ENCODE measurements around the gene MACROD2.
"Not testable (repeated sequence)": the region's sequence is repeated elsewhere in the genome, so short reads cannot be mapped to it uniquely, and the experiment has no call there.

The MACROD2 gene

DNA sequence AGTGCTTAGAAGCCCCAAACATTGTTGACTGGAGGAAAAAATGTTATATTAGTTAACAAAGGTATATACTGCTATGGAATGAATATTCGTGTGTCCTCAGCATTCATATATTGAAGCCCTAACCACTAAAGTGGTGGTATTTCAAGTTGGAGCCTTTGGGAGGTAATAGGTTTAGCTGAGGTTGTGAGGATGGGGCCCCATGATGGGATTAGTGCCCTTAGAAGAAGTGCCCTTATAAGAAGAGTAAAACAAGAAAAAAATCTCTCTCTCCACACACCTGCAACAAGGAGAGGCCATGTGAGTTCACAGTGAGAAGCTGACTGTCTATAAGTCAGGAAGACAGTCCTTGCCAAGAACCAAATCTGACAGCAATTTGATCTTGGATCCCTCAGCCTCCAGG lies 1103.8 kb downstream of the MACROD2 start:
- DNase-seq (ENCODE audit: low read depth in 2 of 2) = no peak

DNA sequence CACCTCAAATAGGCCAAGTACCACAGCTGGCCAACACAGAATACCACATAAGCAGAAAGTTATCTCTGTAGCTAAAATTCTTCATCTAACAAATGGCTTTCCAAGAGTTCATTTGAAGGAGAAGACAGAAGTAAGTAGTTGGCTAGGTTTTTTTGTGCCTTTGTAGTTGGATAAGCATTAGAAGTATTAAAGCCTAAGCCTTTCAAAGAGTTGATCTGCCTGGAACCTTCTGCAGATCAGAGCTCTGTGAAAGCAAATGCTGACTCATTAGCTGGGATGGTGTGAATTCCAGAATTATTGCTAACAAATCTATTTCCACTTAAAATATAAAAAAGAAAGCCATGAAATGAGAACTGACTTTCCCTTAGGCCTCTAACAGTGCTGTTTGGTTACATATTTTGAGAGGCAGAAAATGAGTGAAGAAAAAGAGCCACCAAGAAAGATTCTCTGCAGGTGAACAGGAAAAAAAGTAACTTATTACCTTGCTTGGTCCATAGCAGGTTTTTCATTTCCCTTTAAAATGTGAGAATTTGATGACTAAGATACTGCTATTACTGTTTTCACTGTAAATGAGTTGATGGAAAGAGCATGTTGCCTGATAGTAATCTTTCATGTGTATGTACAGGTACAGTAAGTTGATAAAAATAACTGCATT lies 1105.3 kb downstream of the MACROD2 start:
- peak in 1 of 2 experiments; percentile 10 for DNase-seq (ENCODE audit: low read depth in 2 of 2)

DNA sequence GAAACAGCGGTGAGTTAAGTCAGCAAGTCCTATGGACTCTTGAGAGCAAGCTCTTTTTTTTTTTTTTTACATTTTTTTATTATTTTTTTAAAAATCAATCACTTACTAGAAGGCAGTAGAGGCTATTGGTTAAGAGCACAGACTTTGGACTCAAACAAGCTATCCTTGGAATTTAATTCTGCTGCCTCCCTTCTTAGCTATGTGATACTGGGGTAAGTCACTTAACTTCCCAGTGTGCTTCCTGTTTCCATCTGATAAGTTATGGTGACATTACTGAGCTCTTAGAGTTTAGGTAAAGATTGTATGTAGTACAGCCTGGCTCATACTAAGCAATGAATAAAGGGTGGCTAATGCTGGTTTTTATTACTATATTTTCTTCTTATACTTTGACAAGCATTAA lies 1112.6 kb downstream of the MACROD2 start:
- no peak for DNase-seq (ENCODE audit: low read depth in 2 of 2)

DNA sequence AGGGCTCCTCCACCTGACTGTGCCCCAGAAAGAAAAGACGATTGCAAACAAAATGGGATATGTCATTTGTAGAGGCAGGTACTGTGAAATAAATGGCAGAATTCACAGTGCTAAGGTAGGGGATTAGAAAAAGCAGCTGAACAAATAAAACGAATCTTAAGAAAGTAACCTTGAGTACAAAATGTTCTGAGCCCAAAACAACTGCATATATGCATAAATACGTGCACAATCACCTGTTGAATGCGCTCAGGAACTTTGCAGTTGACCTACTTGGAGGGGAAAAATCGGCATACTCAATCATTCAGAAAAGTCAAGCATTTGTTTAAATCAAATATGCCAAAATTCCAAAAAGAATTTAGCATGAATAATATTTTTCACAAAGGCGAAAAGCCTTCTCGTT lies 1114.2 kb downstream of the MACROD2 start:
- DNase-seq (ENCODE audit: low read depth in 2 of 2) = no peak

DNA sequence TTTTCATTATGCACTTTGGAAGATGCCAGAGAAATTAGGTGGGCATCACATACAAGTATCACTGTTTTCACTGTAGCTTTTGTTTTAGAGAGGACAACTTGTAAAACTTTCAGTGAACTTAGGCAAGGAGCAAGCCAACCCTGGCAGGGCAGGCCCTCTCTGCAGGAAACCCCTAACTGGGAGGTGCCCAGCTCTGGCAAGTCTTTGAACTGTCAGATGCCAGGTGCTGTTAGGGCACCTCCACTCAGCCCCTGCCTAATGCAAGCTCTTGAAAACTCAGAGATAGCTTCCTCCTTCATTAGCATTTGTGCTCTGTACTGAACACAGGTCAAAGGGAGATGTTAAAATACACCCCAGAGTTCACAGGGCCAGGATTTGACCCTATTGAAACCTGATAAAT lies 1116.3 kb downstream of the MACROD2 start:
- no peak for DNase-seq (ENCODE audit: low read depth in 2 of 2)

DNA sequence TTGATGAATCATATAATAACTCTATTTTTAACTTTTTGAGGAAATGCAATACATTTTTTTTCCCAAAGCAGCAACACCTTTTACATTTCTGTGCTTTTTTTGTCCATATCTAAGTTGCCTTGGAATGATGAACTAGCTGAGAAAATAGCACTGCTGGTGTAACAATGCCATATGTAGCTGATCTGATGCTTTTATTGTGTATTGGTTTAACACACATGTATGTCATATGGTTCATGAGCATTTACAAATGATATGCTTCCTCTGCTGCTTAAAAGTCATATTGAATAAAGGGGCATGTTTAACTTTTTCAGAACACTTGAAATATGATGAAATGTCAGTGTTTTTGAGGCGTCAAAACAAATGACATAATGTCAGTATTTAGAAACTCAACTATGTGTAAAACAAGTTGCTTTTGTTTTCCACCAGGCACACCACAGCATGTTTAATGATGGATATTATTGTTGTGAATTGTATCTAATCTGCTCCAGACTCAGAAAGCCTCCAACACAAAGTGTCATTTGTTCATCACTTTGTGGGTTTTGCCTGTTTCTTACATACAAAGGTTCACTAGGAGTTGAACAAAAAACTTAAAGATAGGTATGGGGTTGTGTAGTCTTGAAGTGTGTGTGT lies 1117.9 kb downstream of the MACROD2 start:
- DNase-seq (ENCODE audit: low read depth in 2 of 2) = peak; percentile 27 to 29

DNA sequence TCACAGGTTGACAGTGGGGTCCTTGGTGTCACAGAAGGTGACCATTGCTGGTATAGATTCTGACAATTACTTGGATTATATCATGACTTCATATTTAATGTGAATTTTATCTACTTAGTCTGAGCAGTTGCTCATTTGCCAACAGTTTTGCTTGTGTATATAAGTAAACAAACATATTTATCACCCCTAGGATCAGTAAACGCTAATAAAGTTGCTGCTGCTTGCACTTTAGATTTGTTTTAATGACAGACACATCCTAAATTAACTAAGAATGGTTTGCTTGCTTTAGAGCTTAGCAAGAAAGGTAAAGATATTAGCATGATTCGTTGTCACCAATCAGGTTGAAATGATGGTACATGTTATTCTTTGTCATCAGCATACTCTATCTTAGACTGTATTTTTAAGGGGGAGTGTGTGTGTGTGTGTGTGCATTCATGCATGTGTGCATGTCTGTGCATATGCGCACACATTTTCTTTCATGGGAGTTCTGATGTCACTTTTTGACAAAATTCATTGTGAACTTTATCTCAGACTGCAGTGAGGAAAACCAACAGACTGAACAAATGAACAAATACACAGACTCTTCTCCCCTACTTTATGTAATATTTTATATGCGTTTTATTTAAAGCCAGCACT lies 1124.7 kb downstream of the MACROD2 start:
- no peak for DNase-seq (ENCODE audit: low read depth in 2 of 2)

DNA sequence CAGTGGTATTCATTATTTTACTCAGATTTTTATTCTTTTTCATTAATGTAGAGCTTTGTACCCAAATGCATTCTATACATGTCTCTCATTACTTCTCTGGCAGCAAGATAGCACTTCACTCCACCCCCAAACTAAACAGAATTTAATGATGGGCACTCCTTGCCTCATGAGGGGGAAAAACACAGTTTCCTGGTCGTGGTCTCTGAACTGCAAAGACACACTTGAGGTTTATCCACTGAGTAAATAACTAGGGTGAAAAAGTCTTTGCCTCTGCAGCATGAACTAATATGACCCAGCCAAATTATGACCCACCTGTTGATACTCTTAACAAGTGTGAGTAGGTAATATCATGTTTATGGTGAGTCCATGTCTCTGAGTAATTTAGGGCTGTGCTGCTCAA lies 1127.3 kb downstream of the MACROD2 start:
- no peak for DNase-seq (ENCODE audit: low read depth in 2 of 2)

DNA sequence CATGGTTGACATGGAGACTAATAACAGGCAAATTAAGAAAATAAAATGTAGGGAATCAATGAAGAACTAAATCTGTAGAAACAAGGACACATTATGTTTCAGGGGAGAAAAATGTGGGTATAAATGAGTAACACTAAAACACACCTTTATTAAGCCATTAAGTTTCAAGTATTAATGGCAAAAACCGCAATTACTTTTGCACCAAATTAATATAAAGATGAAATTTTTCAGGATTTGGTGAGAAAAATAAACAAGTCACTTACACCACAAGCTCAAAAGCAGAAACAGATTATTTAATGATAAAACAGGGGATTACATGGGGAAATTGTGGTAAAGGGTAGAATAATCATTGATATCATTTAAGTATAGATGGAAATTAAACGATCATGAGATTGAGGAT lies 1135.9 kb downstream of the MACROD2 start:
- no peak for DNase-seq (ENCODE audit: low read depth in 2 of 2)

DNA sequence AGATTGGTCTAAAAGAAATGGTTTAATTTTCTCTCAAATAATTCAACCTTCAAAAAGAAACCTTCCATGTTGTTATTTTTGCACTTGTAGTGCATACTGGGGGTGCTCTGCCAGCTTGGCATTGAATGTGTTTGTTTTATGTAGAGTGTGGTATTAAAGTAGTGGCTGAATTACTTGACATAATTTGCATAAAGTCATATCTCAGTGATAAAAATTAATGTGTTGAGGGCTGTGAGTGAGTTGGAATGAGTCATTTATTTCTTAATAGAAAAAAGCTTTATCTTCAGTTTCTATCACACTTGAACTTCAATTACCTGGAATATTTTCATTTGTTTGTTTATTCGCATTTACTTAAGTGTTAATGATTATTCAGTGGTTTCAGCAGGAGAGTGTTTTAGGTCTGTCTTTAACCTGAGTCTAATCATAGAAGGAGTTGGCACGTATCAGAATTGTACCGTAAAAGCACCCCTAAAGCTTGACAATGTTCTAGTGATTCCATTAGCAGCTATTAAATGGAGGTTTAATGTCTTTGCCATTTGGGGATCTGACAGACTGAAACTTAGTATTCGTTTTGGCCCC lies 1143.3 kb downstream of the MACROD2 start:
- DNase-seq (ENCODE audit: low read depth in 2 of 2) = no peak

DNA sequence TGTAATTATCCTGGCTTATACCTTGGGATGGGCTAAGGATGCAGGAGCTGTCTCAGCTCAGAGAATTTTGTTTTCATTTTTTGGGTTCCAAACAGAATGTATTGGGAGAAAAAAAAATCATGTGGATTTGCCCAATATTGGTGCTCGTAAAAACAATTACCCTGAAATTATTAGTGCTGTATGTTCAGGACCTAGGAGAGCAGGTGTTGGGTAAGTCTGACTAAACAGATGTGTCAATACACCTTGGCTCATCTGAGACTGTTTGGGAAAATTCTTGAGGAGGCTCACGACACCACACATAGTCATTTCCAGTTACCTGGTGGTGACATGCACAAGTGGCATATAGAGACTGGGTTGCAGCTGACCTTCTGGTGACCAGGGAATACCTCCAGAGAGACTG lies 1144.2 kb downstream of the MACROD2 start:
- DNase-seq (ENCODE audit: low read depth in 2 of 2) = no peak

DNA sequence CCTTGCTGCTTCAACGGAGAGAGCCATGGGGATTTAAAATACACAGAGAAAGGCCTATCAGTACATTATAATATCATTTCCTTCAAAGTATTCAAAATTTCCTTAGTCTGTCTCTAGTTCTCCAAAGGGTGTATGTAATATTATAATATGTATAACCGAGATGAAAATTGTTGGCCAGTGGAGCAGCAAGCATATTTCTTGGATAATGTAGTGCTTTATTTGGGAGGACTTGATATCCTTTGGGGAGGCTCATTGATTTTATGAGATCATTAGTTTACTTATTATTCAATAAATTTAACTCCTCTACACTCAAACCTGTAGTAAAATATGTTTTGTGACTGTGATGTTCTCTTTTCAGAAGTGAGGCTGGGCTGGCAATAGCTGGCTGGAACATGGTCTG lies 1145.0 kb downstream of the MACROD2 start:
- no peak for DNase-seq (ENCODE audit: low read depth in 2 of 2)

DNA sequence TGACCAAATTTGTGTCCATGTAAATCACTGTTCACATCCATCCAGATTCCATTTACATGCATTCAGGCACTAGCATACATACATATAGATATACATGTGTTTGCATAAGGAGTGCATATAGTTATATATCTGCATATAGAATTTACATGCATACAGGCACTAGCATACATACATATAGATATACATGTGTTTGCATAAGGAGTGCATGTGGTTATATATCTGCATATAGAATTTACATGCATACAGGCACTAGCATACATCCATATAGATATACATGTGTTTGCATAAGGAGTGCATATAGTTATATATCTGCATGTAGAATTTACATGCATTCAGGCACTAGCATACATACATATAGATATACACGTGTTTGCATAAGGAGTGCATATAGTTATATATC lies 1145.6 kb downstream of the MACROD2 start:
- DNase-seq (ENCODE audit: low read depth in 2 of 2) = not testable (repeated sequence)

DNA sequence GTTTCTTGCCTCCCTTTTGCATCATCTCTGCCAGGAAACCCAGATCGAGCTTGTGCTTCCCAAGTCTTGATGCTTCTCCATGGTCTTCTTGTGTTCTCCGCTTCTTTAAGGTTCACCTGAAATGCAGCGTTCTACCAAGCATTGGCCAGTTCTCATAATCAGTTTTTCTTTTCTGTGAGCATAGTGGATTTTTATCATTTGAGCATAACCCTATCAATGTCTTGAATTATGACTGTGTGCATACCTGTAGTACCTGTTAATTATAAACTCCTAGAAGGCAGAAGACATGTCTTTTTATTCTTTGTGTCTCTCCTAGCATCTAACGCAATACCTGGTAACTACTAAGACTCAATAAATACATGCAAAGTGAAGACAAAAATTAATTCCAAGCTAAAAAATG lies 1146.5 kb downstream of the MACROD2 start:
- DNase-seq (ENCODE audit: low read depth in 2 of 2) = no peak

DNA sequence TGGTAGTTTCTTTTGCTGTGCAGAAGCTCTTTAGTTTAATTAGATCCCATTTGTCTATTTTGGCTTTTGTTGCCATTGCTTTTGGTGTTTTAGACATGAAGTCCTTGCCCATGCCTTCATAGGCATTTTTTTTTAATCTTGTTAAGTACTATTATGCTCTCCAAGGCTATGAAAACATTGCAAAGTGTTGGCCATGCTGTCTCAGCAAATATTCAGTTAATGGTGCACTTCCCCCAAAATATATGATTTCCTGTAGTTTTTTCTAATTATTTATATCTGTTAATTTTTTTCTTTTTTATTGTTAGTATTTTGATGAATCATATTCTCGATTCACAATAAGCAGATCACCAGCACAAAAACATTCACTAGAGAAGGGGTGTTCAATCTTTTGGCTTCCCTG lies 1148.2 kb downstream of the MACROD2 start:
- DNase-seq (ENCODE audit: low read depth in 2 of 2) = no peak

DNA sequence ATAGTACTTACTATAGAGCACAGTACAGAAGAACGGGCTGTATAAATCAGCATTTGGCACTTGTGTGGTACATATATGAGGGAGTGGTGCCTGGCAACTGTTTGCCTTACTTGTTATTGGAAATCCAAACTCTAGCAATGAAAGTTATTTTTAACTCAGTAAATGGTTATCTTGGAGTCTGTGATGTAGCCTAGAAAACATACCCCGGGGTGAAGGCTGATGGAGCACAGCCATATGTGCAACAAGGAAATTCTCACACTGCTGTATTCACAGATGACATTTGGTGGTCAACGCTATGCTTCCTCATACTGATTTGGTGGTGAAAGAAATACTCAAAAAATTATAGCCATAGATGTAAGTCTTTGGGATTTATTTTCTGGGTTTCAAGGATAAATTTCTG lies 1149.6 kb downstream of the MACROD2 start:
- no peak for DNase-seq (ENCODE audit: low read depth in 2 of 2)

DNA sequence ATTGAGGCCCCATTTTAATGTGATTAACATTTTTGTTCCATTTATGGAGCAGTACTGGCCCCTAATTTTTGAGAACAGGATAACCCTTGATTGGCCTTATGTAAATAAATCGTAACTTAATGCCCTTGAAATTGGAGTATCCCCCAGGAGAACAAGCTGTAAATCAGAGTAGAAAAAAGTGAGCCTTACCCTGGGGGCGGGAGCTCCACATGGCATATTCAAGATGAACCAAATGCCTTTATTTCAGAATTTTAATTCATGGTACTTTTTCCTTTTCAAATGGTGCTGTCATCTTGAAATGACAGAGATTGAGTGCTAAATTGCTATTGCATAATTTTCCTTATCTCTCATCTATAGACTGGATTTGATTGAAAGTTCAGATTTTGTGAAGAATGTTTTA lies 1151.6 kb downstream of the MACROD2 start:
- no peak for DNase-seq (ENCODE audit: low read depth in 2 of 2)

DNA sequence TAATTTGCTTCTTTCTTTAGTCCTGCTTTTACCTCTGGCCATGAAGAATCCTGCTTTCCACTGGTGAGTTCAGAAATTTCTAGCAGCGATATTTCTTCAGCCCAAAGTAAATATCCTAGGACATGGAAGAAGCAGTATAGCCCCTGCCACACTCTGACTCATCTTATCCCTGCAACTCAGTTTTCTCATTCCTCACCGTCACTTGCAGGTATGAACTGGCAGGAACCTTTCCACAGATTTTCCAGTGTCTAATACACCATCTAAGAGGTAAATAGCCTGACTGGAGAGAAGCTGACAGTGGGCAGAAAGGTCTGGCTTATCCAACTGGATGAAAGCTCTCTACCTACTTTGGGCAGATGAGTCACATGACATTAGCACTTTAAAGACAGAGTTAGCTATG lies 1158.8 kb downstream of the MACROD2 start:
- no peak for DNase-seq (ENCODE audit: low read depth in 2 of 2)

DNA sequence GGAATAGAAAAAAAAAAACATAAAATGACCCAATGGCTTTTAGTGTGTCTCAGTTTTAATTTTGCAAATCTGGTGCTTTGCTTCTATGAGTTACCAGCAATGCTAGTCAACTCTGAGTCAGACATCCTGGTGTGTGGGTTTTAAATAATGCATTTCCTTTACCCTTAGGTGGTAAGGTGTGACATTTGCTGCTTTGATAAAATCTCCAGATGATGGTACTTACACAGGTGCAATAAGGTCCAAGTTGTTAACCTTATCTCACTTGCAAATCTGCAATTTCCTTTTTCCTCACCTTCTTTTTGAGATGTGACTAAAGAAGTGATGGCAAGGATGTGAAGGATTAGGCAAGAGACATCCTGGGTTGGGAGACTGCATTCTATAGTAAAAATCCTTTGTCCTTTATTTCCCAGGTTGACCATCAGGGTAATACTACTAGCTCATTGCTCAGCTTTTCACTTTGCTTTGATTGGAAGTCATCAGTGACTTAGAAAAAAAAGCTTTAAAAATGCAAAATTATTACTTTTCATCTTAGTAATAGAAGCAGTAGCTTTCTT lies 1160.6 kb downstream of the MACROD2 start:
- DNase-seq (ENCODE audit: low read depth in 2 of 2) = no peak

DNA sequence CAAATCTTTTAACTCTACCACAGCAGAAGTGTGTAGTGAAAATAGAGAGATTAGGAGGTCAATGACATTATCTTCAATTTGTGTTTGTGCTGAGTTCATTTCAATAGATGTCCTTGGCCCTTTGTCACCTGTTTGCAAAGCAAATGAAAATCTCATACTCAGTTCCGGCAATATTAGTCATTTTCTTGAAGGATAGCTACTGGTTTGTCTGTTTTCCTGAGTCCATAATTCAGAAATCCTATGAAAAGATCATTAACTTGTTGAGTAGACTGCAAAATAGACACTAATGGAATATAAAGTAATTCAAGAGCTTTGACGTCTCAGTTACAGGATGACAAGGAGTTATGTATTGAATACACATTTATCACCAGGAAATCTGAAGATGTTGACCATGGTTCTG lies 1163.2 kb downstream of the MACROD2 start:
- DNase-seq (ENCODE audit: low read depth in 2 of 2) = no peak

DNA sequence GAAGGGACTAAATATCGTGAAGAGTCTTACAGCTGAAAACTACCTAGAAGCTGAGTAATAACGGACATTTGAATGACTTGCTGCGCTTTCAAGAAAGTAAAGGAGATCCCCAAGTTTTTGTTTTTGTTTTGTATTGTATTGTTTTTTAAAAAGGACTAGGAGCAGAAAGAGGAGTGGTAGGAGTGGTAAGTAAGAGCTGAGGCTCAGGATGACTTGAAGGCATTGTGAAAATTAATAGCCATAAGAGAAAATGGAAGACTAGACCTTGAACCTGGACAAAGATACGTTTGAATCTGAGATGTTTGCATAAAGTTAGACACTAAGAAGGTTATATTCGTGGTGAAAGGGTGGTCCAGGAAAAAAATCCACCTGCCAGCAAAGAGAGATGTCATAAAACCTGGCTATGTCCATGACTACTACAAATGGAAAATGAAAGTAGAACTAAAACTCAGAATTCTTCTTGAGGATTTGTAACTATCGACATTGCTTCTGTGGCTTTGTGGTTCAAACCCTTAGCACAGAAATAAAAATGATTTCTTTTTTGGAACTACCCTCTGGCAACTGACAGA lies 1166.8 kb downstream of the MACROD2 start:
- DNase-seq (ENCODE audit: low read depth in 2 of 2) = no peak

DNA sequence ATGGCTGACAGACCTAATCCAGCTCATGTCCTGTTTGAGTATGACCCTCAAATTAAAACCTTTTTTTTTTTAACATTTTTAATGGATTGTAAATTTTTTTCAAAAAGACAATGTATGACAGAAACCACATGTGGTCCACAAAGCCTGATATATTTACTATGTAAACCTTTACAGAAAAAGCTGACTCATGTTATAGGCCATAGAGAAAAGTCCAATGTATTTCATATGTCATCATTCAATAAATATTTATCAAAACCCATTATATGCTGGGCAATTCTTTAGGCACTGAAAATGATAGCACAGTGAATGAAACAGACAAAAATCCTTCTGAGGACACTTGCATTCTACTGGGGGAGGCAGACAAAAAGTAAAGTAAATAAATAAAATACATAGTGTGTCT lies 1168.3 kb downstream of the MACROD2 start:
- no peak for DNase-seq (ENCODE audit: low read depth in 2 of 2)
